CD4-positive, alpha-beta T cell treated with Interleukin-1 beta for 1 hour (primary cell): ENCODE measurements around the gene TFR2.

ENCODE experiments used
- DNase-seq, 2 donors: peaks; one replicate each; pipeline ENCODE4 v3.0.0-alpha.2; 2020 to 2022

The TFR2 gene

GRCh38 chr7:100584683-100585510, 56.5 kb downstream of the TFR2 start:
- no peak for DNase-seq

- DNase-seq = no peak
Measured at GRCh38 chr7:100584054-100584682, 57.2 kb downstream of the TFR2 start.

- peak; percentile 62 to 67 for DNase-seq
Measured at GRCh38 chr7:100583132-100584053, 58.0 kb downstream of the TFR2 start.

GRCh38 chr7:100582650-100583049, 58.7 kb downstream of the TFR2 start:
- DNase-seq = no peak

- no peak for DNase-seq
Measured at GRCh38 chr7:100582041-100582579, 59.2 kb downstream of the TFR2 start.

GRCh38 chr7:100580466-100581283, 60.7 kb downstream of the TFR2 start:
- no peak for DNase-seq

GRCh38 chr7:100578246-100579183, 62.8 kb downstream of the TFR2 start:
- no peak for DNase-seq

GRCh38 chr7:100577507-100577906, 63.8 kb downstream of the TFR2 start:
- no peak for DNase-seq

GRCh38 chr7:100577103-100577502, 64.2 kb downstream of the TFR2 start:
- no peak for DNase-seq

GRCh38 chr7:100576384-100576993, 64.9 kb downstream of the TFR2 start:
- DNase-seq = no peak

GRCh38 chr7:100575746-100576383, 65.5 kb downstream of the TFR2 start:
- no peak for DNase-seq

- DNase-seq = no peak
Measured at GRCh38 chr7:100575206-100575631, 66.1 kb downstream of the TFR2 start.

GRCh38 chr7:100574362-100575205, 66.8 kb downstream of the TFR2 start:
- DNase-seq = no peak

- DNase-seq = no peak
Measured at GRCh38 chr7:100573691-100574361, 67.5 kb downstream of the TFR2 start, which contains the start of gene SAP25. SAP25 (minus strand) TSS chr7:100573900; CDS start chr7:100573742, 158 bp downstream.

GRCh38 chr7:100572949-100573675, 68.2 kb downstream of the TFR2 start:
- no peak for DNase-seq

- no peak for DNase-seq
Measured at GRCh38 chr7:100572281-100572948, 68.9 kb downstream of the TFR2 start.

- no peak for DNase-seq
Measured at GRCh38 chr7:100571829-100572116, 69.6 kb downstream of the TFR2 start.
